Measurements from ENCODE around the gene TAAR8.

TAAR8 gene

GRCh38 chr6:132520953-132521352 is 31.5 kb upstream of the TAAR8 start:
- TF ChIP-seq USF1 (IDR thresholded peaks at IDR 0.05) (no peak), CREB1 (IDR thresholded peaks at IDR 0.05; ENCODE audit: low read depth) (no peak), MAX (IDR thresholded peaks at IDR 0.05) (no peak), EGR1 (IDR thresholded peaks at IDR 0.05) (no peak), ZBTB7A (IDR thresholded peaks at IDR 0.05; ENCODE audit: low read depth) (no peak)

- no peak for TF ChIP-seq MAX (IDR thresholded peaks at IDR 0.05)
Measured at GRCh38 chr6:132524646-132525045, 27.8 kb upstream of the TAAR8 start.

GRCh38 chr6:132525866-132526265 is 26.6 kb upstream of the TAAR8 start:
- TF ChIP-seq RAD21 (IDR thresholded peaks at IDR 0.05; ENCODE audit: low read depth) (no peak), CREB1 (IDR thresholded peaks at IDR 0.05; ENCODE audit: low read depth) (no peak), USF1 (IDR thresholded peaks at IDR 0.05) (no peak), TCF12 (IDR thresholded peaks at IDR 0.05; ENCODE audit: low read depth) (no peak), EP300 (IDR thresholded peaks at IDR 0.05; ENCODE audit: borderline replicate concordance) (no peak), TAF1 (IDR thresholded peaks at IDR 0.05; ENCODE audit: low read depth) (no peak), CEBPB (IDR thresholded peaks at IDR 0.05) (no peak), FOXM1 (IDR thresholded peaks at IDR 0.05; ENCODE audit: borderline replicate concordance, low read depth) (no peak), ZBTB7A (IDR thresholded peaks at IDR 0.05; ENCODE audit: low read depth) (no peak), TEAD4 (IDR thresholded peaks at IDR 0.05) (no peak), MAX (IDR thresholded peaks at IDR 0.05) (no peak), NFIC (IDR thresholded peaks at IDR 0.05) (no peak), REST (IDR thresholded peaks at IDR 0.05; ENCODE audit: low read depth) (no peak), YY1 (IDR thresholded peaks at IDR 0.05; ENCODE audit: low read depth) (no peak), EGR1 (IDR thresholded peaks at IDR 0.05) (no peak)

GRCh38 chr6:132526461-132526860 is 26.0 kb upstream of the TAAR8 start:
- TF ChIP-seq EP300 (IDR thresholded peaks at IDR 0.05; ENCODE audit: borderline replicate concordance): no peak
- no peak for TF ChIP-seq EGR1 (IDR thresholded peaks at IDR 0.05)
- no peak for TF ChIP-seq USF1 (IDR thresholded peaks at IDR 0.05)
- no peak for TF ChIP-seq ZBTB7A (IDR thresholded peaks at IDR 0.05; ENCODE audit: low read depth)
- TF ChIP-seq NFIC (IDR thresholded peaks at IDR 0.05): no peak
- TF ChIP-seq TAF1 (IDR thresholded peaks at IDR 0.05; ENCODE audit: low read depth): no peak

GRCh38 chr6:132527791-132528190 is 24.7 kb upstream of the TAAR8 start:
- TF ChIP-seq TAF1 (IDR thresholded peaks at IDR 0.05; ENCODE audit: low read depth): no peak
- no peak for TF ChIP-seq NFIC (IDR thresholded peaks at IDR 0.05)
- no peak for TF ChIP-seq USF1 (IDR thresholded peaks at IDR 0.05)
- no peak for TF ChIP-seq TCF12 (IDR thresholded peaks at IDR 0.05; ENCODE audit: low read depth)
- no peak for TF ChIP-seq YY1 (IDR thresholded peaks at IDR 0.05; ENCODE audit: low read depth)
- no peak for TF ChIP-seq CEBPB (IDR thresholded peaks at IDR 0.05)
- no peak for TF ChIP-seq FOXM1 (IDR thresholded peaks at IDR 0.05; ENCODE audit: borderline replicate concordance, low read depth)
- TF ChIP-seq RAD21 (IDR thresholded peaks at IDR 0.05; ENCODE audit: low read depth): no peak
- no peak for TF ChIP-seq CREB1 (IDR thresholded peaks at IDR 0.05; ENCODE audit: low read depth)
- TF ChIP-seq ZBTB7A (IDR thresholded peaks at IDR 0.05; ENCODE audit: low read depth): no peak
- TF ChIP-seq TEAD4 (IDR thresholded peaks at IDR 0.05): no peak

- TF ChIP-seq CREB1 (IDR thresholded peaks at IDR 0.05; ENCODE audit: low read depth) (no peak), EGR1 (IDR thresholded peaks at IDR 0.05) (no peak), FOXM1 (IDR thresholded peaks at IDR 0.05; ENCODE audit: borderline replicate concordance, low read depth) (no peak), RAD21 (IDR thresholded peaks at IDR 0.05; ENCODE audit: low read depth) (peak; percentile 79)
Measured at GRCh38 chr6:132530293-132530974, 22.0 kb upstream of the TAAR8 start.

- TF ChIP-seq YY1 (IDR thresholded peaks at IDR 0.05; ENCODE audit: low read depth) (no peak), REST (IDR thresholded peaks at IDR 0.05; ENCODE audit: low read depth) (no peak), RAD21 (IDR thresholded peaks at IDR 0.05; ENCODE audit: low read depth) (no peak), EP300 (IDR thresholded peaks at IDR 0.05; ENCODE audit: borderline replicate concordance) (no peak), TCF12 (IDR thresholded peaks at IDR 0.05; ENCODE audit: low read depth) (no peak), ZBTB7A (IDR thresholded peaks at IDR 0.05; ENCODE audit: low read depth) (no peak), NFIC (IDR thresholded peaks at IDR 0.05) (no peak), EGR1 (IDR thresholded peaks at IDR 0.05) (no peak), CEBPB (IDR thresholded peaks at IDR 0.05) (no peak), FOXM1 (IDR thresholded peaks at IDR 0.05; ENCODE audit: borderline replicate concordance, low read depth) (no peak), TEAD4 (IDR thresholded peaks at IDR 0.05) (no peak), MAX (IDR thresholded peaks at IDR 0.05) (no peak), CREB1 (IDR thresholded peaks at IDR 0.05; ENCODE audit: low read depth) (no peak), TAF1 (IDR thresholded peaks at IDR 0.05; ENCODE audit: low read depth) (no peak), USF1 (IDR thresholded peaks at IDR 0.05) (no peak)
Measured at GRCh38 chr6:132537145-132537544, 15.3 kb upstream of the TAAR8 start.
